Renal cortex interstitium (tissue), 11 donors: Measurements from ENCODE around the gene SFRP5. TPM values are rescaled to one million over a fixed set of nuclear protein-coding genes. Genes with fewer than 3 reads are reported as not detected.
A peak's percentile ranks its signal among the peaks of the same experiment; 100 is the strongest.

Source experiments
- DNase-seq, 11 donors: peaks; one replicate each; pipeline ENCODE4 v3.0.0-alpha.2; 2013; ENCODE audit warnings: low read depth in 9 of 11, low spot score in 4 of 11; ENCODE audit errors: extremely low read depth in 1 of 11
- polyA plus RNA-seq, 3 donors: library from polyadenylated mRNA; unstranded; fragments of 120-200 nt; gene quantifications; one replicate each; pipeline ENCODE4 v1.2.1, GENCODE V29; 2013; ENCODE audit not compliant: insufficient read length in 3 of 3

SFRP5 gene
- polyA plus RNA-seq, 3 donors = 0.08 to 0.11 (median 0.11) TPM

DNA sequence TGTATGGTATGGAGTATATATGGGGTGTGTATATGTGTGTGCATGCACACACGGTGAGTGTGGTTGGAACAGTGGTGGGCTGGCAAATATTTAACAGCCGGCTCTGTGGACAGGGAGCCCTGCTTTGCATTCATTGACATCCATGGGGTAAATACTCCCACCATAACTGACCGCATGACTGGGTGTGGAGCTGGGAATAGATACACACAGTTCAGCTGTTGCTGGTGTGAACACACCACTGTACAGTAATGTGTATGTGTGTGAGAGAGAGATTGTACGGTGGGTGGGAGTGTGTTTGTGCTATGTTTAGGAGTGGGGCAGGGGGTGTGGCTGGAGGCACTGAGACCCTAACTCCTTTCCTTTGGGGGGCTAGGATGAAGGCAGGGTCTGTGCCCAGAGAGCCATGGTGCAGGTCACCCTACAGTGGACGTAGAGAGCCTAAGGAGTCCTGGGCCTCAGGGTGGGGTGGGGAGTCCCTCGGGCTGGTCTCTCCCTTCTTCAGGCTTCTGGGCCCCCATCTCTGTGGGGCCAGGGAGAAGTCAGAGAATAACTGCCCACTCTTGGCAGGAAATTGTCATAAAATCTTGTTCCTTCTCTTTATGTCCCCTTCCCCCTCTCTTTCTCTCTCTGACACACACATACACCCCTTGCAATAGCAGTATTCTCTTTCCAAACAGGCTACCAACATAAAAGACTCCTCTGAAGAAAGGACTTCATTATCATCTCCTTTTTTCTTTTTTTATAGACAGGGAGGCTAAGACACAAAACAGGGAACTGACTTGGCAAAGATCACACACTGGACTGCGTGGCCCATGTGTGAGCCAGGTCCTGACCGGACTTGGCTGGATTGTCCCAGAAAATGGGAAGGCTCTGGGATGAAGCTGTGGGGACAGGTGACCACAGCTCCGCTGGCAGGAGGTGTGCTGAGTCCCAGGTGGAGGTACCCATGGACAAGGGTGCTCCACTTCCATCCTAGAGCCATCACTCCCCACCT, 3.2 kb downstream of the SFRP5 start:
- no peak for DNase-seq

DNA sequence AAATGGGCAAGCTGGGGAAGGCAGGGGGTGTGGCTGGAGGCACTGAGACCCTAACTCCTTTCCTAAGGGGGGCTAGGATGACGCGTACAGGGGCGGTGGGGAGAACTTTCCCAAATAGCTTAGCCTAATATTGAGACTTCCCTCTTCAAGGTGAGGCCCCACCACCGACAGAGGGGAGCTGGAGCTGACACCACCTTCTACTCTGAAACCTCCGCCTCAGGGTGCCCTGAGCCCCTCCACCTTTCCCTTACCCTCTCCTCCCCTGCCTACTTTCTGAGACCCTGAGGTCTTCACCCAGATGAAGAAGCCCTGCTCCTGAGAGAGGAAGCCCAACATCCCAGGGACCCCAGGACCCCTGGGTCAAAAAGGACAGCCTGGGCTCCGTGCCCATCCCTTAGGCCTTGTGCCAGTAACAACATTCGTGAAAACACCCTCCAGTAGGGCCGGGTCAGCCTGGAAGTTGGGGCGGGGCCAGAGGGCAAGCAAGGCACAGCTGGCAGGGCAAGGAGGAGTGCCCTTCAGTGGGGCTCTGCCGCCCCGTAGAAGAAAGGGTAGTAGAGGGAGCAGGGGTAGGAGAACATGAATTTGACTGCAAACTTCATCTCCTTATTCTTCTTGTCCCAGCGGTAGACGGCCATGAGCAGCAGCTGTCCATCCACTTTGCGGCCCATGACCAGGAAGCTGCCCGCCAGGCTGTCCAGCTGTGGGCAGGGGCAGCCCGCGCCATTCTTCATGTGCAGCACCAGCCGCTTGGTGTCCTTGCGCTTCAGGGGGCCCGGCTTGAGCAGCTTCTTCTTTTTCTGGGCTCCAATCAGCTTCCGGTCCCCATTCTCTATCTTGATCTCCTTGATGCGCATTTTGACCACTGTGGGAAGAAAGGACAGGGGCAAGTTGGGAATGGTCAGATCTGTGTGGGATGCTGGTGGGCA, 4.5 kb downstream of the SFRP5 start:
- DNase-seq = no peak

DNA sequence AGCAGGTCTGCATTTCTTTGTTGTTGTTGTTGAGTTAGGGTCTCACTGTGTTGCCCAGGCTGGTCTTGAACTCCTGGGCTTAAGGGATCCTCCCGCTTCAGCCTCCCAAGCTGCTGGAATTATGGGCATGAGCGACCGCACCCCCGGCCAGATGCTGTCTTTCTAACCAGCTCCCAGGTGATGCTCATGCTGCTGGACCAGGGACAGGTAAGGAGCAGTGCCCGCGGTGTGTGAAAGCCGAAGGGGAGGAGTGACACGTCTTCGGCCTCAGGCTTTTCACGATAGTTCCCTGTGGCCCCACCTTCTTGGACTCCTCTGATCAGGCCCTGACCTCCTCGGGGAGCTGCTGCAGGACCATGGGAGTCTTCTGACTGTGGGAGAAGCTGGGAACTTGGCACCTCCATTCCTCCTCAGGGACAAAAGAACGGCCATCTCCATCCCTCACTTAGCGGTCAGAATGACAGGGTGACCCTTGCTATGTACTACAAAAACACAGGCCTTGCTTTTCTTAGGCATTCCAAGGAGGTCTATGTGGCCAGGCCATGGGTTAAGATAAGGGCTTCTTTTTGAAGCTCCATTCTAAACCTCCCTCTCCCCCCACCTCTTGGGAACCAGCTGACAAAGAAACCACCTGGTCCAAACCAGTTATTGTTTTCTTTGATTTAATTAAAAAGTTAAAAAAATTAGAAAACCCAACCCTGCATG, 5.5 kb downstream of the SFRP5 start:
- DNase-seq = no peak

DNA sequence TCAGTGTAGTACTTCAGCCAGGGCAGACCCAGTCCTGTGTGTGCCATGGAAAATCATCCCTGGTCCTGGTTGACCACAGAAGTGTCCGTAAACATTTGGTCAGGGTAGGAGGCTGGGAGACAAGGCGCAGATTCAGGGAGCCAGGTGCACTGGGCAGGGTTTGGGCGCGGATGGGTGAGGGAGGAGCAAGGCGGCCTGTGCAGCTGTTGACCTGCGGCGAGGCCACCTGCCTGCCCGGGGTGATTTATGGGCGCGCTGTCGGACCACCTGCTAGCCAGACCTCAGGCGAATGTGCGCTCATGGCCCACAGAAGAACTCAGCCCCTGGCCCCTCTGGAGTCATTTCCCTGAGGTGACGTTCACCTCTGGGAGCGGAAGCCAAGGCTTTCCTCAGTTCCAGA, 6.6 kb downstream of the SFRP5 start:
- DNase-seq = no peak

DNA sequence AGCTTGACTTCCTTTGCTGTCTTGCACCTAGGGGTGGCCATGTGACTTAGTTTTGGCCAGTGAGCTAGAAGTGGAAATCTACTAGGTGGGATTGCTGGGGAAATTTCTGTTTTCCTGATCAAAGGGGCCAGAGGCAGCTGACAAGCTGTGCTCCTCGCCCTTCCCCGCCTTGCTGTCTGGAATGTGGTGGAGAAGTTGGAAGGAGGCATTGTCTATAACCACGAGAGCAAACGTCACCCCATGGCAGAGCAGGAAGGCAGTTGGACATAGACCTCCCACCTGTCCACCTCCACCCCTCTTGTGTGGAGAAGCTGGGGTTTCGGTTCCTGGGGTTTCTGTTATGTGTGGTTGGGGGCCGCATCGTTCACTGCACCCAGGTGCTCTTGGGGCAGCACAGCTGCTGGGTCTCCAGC, 7.3 kb downstream of the SFRP5 start:
- no peak for DNase-seq

DNA sequence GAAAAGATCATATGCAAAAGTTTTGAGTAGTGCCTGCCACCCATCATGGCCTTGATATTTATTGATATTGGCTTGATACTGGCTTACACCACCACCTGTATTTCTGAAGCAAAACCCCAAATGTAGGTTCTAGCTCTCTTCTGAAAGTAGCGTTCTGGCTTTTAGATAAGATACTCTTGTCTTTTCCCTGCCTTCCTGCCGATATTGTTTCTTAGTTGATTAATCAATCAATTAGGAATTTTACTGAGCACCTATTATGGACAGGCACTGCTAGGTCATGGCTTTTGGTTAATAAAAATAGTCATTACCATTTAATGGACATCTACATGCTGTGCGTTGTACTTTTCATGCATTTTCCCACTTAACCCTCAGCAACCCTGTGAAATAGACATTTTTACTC, 7.9 kb downstream of the SFRP5 start:
- no peak for DNase-seq

DNA sequence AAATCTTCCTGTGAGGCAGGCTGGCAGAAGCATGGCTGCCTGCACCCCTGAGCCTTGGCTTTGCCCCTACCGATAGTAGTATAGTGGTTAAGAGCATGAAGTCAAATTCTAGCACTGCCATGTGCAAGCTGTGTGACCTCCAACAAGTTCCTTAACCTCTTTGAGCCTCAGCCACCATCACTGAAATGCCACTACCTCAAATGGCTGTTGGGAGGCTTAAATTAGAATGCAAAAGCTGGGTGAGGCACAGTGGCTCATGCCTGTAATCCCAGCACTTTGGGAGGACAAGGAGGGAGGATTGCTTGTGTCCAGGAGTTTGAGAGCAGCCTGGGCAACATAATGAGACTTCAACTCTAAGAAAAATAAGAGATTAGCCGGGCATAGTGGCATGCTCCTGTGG, 8.4 kb downstream of the SFRP5 start:
- DNase-seq = no peak

DNA sequence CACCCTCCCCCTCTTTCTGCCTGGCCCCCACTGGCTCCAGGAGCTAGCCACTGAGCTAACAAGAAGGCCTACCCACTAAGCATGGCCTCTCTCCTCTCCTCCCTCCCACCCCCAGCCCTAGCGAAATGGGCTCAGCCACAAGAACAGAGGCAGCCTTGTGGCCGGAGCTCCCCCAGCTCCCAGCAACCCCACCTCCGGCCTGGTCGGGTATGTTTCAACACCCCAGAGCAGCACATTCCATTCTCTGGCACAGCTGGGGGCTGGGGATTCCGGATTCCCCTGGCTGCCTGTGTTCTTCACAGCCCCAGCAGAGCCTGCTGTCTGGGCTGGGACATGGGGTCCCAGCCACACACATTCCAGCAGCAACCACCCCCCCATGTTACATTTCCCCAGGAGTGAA, 9.0 kb downstream of the SFRP5 start:
- DNase-seq = no peak

DNA sequence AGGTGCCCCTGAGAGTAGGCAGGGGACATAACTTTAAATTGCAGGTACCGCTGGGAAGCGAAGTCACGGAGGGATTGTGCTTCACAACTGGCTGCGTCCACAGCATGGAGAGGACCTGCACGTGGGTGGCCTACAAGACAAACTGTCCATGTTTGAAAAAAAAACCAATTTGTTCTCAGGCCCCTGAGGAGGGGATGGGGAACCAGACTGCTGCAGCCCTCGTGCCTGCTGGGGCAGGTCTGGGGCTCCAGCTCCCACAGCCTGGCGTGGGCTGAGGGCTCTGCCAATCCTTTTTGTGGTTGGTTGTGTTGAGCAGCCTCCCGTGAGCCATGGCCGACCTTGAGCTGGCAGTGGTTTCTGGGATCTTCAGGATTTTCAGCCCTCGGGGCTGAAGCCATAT, 9.7 kb downstream of the SFRP5 start:
- no peak for DNase-seq

DNA sequence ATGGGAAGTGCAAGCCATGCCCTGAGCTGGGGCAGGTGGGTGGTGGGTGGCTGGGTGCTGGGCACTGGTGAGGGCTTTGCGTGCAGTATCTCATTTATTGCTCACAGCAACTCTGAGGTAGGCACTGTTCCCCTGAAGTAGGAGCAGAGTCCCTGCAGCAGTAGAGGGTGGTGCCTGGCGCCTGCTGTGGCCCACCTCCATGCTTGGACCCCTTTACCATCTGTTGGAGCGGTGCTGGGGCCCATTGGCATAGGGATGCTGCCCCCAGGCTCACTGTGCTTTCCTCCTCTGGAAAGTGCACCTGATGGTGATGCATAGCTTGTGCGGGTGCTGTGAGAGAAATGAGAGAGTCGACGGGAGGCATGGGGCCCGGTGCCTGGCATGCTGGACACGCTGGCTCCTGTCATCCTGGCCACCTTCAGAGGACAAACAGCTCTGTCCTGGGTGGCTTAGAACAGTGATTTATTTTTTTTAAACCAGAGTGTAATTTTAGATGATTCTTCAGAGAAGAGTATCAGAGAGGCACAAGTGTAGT, 10.4 kb downstream of the SFRP5 start:
- no peak for DNase-seq

DNA sequence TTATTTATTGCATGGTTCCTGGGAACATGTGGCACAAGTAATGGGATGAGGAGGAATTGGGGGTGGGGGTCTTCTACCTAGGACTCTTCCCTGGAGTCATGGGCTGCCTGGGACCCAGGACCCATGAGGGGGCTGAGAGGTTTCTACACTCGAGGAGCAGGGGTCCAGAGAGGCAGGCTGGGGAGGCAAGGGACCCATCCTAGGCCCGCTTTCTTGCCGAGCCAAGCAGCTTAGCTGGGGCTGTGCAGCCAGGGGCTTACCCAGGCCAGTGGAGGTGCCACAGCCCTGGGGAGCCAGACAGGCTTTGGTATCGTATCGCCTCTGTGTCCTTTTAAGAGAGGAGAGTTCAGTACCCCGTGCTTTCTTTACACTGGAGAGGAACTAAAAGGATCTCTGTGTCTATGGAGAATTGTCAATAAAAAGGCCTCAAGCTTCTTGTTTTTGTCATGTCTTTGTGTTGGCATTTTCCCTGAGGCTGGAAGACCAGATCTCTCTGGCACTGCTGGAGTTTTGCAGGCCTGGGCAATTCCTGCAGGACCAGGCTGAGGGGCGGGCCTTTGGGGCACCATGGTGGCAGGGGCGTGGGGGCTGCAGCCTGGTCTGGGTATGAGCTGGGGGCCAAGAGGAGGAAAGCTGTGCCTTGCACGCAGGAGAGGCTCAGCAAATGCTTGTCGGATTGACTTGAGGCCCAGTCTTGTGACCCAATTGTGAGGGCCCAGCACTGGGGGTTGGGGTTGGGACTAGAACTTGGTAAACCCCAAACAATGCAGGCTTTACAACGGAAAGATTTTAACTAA, 11.1 kb downstream of the SFRP5 start:
- no peak for DNase-seq

DNA sequence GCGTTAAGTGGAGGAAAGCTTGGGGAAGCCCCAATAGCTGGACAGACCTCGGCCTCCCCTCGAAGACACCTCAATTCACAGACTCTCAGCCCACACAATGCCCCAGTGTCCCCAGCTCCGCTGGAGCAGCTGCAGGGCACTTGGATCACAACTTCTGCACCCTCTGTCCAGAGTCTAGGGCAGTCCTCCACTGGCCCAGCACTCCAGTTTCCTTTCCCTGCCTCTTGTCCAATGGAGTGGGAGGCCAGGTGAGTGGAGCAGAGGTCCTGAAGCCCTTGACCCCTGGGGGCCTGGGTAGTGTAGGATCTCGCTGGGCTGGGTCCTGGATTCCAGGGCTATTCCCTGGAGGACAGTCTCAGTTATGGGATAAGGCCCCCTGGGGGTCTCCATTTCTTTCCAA, 11.9 kb downstream of the SFRP5 start:
- DNase-seq = no peak

DNA sequence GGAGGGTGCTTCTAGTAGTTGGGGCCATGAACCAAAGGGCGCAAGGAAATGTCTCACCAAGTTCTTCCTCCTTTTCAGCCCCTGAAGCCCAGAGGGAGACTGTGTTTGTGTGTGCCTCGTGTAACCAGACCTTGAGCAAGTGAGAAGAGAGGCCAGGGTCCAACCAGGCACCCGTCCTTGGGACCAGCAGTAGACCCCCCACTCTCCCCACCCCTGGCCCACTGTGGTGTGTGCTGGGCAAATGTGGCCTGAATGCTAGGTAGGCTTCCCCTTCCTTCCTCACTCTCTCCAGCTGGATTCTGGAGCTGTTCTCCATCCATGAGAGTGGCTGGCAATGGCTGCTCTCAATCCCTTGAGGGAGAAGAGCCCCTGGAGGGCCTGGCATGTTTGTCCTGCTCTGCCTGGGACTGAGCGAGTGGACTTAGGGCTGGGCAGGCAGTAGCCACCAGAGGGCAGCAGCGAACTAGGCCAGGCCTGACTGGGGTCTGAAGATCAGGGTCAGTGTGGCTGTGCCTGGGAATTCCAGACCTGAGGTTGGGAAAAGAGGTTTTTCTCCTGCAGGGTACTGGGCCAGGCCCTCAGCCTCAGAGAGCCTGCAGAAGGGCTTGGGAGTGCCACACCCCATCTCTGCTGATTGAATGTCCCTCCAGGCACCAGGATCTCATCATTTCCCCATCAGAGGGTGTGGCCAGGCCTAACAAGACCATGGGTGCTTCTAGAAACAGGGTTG, 12.5 kb downstream of the SFRP5 start:
- DNase-seq = peak in 5 of 11 donors; percentile 35 to 66 (median 52)

DNA sequence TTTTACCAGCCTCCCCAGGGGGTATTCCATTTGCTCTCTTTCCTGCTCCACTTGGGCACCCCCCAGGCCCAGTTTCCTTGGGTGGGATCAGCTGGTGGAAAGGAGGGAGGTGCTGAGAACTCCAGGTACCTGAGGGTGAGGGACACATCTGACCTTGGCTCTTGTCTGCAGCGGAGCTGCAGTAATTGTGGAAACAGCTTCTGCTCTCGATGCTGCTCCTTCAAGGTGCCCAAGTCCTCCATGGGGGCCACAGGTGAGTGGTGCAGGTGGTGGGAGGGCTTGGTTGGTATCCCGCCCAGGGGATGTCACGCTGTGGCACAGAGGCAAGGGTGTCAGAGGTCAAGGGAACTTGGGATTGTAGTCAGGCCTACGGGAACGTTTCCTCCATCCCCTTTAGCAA, 14.3 kb downstream of the SFRP5 start:
- DNase-seq = no peak

DNA sequence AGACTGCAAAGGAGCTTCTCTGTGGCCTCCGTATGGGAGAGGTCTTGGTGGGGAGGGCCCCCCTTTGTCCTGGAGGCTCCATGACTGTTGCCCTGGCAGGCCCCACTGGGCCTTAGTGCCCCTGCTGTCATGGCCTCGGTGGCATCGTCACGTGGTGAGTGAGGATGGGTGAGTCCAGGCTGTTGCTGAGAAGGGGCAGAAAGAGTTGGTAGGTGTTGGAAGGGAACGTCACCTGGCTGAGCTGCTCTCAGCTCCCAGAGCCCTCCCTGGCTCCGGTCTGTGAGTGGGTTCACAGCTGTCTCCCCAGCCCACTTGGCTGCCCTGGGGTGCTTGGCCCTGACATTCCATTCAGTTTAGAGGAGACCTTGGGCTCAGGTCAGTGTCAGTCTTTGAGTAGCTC, 16.1 kb downstream of the SFRP5 start:
- no peak for DNase-seq

DNA sequence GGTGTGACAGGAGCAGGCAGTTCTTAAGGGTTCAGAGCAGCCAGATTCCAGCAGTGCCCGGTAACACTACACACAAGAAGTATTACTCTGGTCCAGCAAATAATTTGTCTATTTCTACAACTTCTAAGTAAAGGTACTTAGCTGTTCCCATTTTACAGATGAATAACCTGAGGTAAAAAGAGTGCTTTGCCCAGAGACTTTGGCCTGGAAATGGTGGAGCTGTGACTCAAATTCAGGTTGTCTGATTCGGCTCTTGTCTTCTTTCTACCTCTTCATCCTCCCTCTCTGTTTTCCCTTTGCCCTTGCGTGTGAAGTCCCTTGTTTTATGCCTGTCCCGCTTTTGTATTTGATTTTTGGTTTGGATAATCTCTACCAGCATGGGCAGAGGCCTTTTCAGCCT, 17.1 kb downstream of the SFRP5 start:
- no peak for DNase-seq

DNA sequence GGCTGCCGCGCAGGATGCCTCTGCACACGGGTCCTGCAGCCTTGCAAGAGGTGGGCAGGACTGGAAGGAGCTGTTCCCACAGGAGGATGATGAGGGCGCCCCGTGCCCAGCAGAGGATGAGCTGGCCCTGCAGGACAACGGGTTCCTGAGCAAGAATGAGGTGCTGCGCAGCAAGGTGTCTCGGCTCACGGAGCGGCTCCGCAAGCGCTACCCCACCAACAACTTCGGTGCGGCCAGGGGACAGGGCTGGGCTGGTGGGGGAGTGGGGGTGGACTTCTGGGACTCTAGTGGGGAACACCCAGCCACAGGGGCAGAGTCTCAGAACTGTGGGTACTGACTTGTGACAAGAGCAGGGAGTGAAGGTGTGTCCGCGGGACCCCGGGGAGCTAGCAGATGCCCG, 18.8 kb downstream of the SFRP5 start:
- DNase-seq = no peak

DNA sequence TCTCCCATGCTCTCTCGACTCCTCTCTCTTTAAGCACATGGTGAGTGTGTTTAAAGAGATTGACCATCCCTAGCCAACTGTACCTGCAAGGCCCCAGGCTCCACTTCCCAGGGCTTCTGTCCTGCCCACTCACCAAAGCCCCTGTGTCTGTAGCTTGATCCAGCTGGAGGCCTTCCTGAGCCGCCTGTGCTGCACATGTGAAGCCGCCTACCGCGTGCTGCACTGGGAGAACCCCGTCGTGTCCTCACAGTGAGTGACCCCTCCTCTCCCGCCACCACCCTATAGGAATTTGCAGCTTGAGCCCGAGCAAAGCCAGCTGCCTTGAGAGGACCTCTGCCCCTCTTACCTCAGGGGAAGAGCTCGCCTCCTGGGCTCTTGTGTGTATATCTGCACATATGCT, 23.7 kb downstream of the SFRP5 start:
- no peak for DNase-seq
